Measurements from ENCODE around the gene IKZF3. TPM values are rescaled to one million over a fixed set of nuclear protein-coding genes. Genes with fewer than 3 reads are reported as not detected.
"Not testable (repeated sequence)": the region's sequence is repeated elsewhere in the genome, so short reads cannot be mapped to it uniquely, and the experiment has no call there.

IKZF3 gene
- 1 to 10 TPM in 1 of 2 donors, under 1 TPM in 1; 0.55 to 1.7 TPM for total RNA-seq

DNA sequence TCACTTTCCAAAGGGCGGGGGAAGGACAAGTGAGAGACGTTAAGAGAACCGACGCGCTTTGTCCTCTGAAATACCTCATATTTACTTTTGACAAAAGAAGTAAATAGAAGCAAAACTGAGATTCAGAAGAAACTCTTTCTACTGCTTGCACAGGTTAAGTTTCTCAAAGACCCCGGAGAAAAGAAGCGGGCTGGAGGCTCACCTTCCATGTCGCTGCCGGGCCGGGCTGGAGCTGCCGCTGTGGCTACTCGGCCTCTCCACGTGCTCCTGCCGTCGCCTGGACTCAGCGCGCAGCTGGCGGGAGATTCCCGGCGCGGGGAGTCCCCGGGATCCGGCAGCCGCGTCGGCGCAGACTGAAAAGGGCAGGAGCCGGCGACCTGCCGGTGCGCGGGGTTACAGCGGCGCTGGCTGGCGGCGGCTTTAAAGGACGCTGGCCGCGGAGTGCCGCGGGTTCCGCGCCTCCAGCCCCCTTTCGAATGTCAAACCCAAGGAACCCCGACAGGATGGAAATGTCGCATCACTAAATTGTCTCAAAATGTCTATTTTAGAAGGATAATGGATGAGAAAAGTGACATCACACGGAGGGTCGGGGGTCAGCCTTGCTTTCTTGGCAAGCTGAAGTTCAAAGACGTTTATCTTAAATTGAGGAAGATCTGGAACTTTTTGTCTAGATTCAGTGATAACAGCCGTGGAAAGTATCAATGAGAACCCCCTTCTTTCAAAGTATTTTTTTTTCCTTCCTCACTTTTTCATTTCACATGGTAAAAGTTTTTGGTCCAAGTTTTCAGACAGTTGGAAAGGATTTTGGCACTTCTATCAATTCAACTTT, at the start of gene IKZF3:
IKZF3 (minus strand) TSS at position 395 of the 829 bp plus-strand sequence; CDS start at position 209, 186 bp downstream.
- DNase-seq (ENCODE audit: low spot score): peak; percentile 51
- H3K9me3 ChIP-seq: no peaks in the 10 kb centered on the region
- H3K4me3 ChIP-seq: peak within 1 kb of the TSS; percentile 2 to 26
- WGBS: 3% methylated on average over 50 of the region's 50 CpGs
- intact Hi-C loops (cut with DNase I): no loop called here
- H3K36me3 ChIP-seq: no peaks in the 10 kb centered on the region
- TF ChIP-seq POLR2A (IDR thresholded peaks at IDR 0.05) (no peak), POLR2AphosphoS5 (IDR thresholded peaks at IDR 0.05) (peak; percentile 24)
- TF ChIP-seq, protein P1, sequence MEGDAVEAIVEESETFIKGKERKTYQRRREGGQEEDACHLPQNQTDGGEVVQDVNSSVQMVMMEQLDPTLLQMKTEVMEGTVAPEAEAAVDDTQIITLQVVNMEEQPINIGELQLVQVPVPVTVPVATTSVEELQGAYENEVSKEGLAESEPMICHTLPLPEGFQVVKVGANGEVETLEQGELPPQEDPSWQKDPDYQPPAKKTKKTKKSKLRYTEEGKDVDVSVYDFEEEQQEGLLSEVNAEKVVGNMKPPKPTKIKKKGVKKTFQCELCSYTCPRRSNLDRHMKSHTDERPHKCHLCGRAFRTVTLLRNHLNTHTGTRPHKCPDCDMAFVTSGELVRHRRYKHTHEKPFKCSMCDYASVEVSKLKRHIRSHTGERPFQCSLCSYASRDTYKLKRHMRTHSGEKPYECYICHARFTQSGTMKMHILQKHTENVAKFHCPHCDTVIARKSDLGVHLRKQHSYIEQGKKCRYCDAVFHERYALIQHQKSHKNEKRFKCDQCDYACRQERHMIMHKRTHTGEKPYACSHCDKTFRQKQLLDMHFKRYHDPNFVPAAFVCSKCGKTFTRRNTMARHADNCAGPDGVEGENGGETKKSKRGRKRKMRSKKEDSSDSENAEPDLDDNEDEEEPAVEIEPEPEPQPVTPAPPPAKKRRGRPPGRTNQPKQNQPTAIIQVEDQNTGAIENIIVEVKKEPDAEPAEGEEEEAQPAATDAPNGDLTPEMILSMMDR (IDR thresholded peaks at IDR 0.05): peak in 2 of 4 experiments; percentile 35 to 61
- no peak within 1 kb of the TSS for H3K27ac ChIP-seq
- H3K27me3 ChIP-seq (replicated peaks; ENCODE audit: insufficient read depth): peaks cover 7% of the 10 kb centered on the region
- peaks cover 3% of the 10 kb centered on the region for H3K4me1 ChIP-seq (replicated peaks)

DNA sequence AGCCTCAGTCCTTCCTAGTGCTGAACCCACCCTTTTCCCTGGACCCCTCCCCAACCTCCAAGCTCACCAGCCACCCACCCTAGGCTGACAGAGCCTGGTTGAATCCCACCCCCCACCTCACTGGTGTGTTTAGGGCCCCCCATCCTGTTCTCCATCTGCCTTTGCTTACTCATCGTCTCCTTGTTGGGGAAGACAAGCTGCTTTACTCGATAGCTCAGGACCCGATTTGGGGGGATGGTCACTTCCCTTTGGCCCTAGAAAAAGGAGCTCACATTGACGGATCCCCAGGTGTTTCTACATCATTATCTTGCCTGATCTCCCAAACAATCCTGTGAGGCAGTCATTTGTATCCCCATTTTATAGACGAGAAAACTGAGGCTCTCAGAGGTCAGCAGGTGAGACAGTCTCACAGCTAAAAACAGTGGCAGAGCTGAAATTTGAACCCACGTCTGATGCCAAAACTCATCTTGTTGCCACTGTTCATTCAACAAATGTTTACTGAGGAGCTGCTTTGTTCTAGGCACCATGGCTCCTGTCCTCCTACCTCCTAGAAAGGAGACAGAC, 44.8 kb upstream of the IKZF3 start:
- TF ChIP-seq POLR2A (IDR thresholded peaks at IDR 0.05) (no peak), POLR2AphosphoS5 (IDR thresholded peaks at IDR 0.05) (no peak)
- TF ChIP-seq, protein P1 (IDR thresholded peaks at IDR 0.05): no peak
- no peak for DNase-seq (ENCODE audit: low spot score)
- no peaks in the 10 kb centered on the region for H3K27me3 ChIP-seq (replicated peaks; ENCODE audit: insufficient read depth)
- H3K4me1 ChIP-seq (replicated peaks): no peaks in the 10 kb centered on the region
- no peak overlapping the region for H3K27ac ChIP-seq
- intact Hi-C loops (cut with DNase I): no loop called here
- no peaks in the 10 kb centered on the region for H3K36me3 ChIP-seq
- 94% methylated on average over 6 of the region's 6 CpGs for WGBS
- no peak overlapping the region for H3K4me3 ChIP-seq
- H3K9me3 ChIP-seq: no peaks in the 10 kb centered on the region

DNA sequence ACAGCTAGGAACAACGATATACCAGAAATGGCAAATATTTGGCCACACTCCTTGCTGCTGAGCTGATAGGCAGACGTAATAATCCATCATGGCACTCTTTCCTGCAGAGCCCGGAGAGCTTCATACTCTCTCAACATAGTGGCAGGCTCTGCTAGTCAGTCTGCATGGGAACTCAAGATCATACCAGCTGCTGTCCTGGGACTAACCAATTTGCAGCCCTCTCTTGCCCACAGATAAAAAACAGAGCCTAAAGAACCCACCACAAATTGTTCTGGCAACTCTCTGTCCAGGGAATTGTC, 40.8 kb upstream of the IKZF3 start:
- Histone ChIP-seq H3K4me1 (replicated peaks) (no peaks in the 10 kb centered on the region), H3K27me3 (replicated peaks; ENCODE audit: insufficient read depth) (no peaks in the 10 kb centered on the region), H3K9me3 (no peaks in the 10 kb centered on the region), H3K4me3 (no peak overlapping the region), H3K27ac (no peak overlapping the region), H3K36me3 (no peaks in the 10 kb centered on the region)
- intact Hi-C loops (cut with DNase I): no loop called here
- TF ChIP-seq, protein P1 (IDR thresholded peaks at IDR 0.05): no peak
- TF ChIP-seq POLR2AphosphoS5 (IDR thresholded peaks at IDR 0.05) (no peak), POLR2A (IDR thresholded peaks at IDR 0.05) (no peak)
- WGBS: 85% methylated on average over 3 of the region's 3 CpGs
- no peak for DNase-seq (ENCODE audit: low spot score)

DNA sequence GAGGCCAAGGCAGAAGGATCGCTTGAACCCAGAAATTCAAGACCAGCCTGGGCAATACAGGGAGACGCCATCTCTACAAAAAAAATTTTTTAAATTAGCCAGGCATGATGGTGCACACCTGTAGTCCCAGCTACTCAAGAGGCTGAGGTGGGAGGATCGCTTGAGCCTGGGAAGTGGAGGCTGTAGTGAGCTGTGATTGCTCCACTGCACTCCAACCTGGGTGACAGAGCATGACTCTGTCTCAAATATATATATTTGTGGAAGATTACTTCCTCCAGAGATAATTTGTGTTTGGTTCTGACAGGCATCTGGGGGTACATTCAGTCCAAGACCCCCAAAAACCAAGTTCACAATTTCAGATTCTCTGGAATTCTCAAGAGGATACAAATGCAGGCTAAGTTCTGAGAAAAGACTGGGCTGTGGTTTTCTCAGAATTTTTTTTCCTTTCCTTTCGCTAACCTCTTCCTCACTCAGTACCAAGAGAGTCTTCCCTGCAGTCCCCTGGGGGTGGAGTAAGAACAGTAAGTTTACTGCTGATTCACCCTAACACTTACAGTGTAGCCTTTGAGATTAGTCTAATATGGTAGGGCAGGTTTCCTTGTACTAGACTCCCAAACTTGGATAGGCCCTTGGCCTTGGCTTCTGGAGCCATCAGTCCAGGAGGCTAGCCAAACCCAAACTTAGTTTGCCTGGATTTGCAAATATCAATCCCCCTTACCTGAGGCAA, 39.2 kb upstream of the IKZF3 start:
- Histone ChIP-seq H3K9me3 (no peaks in the 10 kb centered on the region), H3K4me3 (no peak overlapping the region), H3K36me3 (no peaks in the 10 kb centered on the region), H3K27me3 (replicated peaks; ENCODE audit: insufficient read depth) (no peaks in the 10 kb centered on the region), H3K4me1 (replicated peaks) (no peaks in the 10 kb centered on the region), H3K27ac (no peak overlapping the region)
- WGBS: 93% methylated on average over 4 of the region's 4 CpGs
- no peak for DNase-seq (ENCODE audit: low spot score)
- no peak for TF ChIP-seq POLR2AphosphoS5 (IDR thresholded peaks at IDR 0.05)
- no peak for TF ChIP-seq POLR2A (IDR thresholded peaks at IDR 0.05)
- TF ChIP-seq, protein P1 (IDR thresholded peaks at IDR 0.05): no peak
- intact Hi-C loops (cut with DNase I): no loop called here

DNA sequence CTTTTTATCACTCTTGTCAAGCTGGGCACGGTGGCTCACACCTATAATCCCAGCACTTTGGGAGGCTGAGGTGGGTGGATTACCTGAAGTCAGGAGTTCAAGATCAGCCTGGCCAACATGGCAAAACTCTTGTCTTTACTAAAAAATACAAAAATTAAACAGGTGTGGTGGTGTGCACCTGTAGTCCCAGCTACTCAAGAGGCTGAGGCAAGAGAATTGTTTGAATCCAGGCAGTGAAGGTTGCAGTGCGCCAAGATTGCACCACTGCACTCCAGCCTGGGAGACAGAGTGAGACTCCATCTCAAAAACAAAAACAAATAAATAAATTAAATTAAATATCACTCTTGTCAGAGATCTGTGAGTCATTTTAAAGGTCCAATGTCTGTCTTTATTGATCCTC, 37.9 kb upstream of the IKZF3 start:
- H3K9me3 ChIP-seq; DNase-seq (ENCODE audit: low spot score); intact Hi-C loops (cut with DNase I); H3K4me1 ChIP-seq (replicated peaks); H3K27me3 ChIP-seq (replicated peaks; ENCODE audit: insufficient read depth); H3K27ac ChIP-seq; H3K4me3 ChIP-seq; H3K36me3 ChIP-seq: not testable (repeated sequence)
- WGBS: 97% methylated on average over 2 of the region's 2 CpGs
